Measurements from ENCODE around the gene MRPS16. TPM values are rescaled to one million over a fixed set of nuclear protein-coding genes. Genes with fewer than 3 reads are reported as not detected.

The MRPS16 gene
- total RNA-seq, 2 donors from 2014 or later, result 51.8 to 59.0 TPM

GRCh38 chr10:73246322-73246645 is 6.2 kb downstream of the MRPS16 start:
- no peak for DNase-seq (ENCODE audit: low spot score)
- intact Hi-C loops (cut with DNase I), result no loop called here

- intact Hi-C loops (cut with DNase I), result no loop called here
Observed at GRCh38 chr10:73244866-73245477, 7.5 kb downstream of the MRPS16 start.

GRCh38 chr10:73239908-73240307 is 12.5 kb downstream of the MRPS16 start:
- intact Hi-C loops (cut with DNase I), result no loop called here
- no peak for DNase-seq (ENCODE audit: low spot score)

More at GRCh38 chr10:73244866-73245477, 7.5 kb downstream of the MRPS16 start:
- no peak for DNase-seq (ENCODE audit: low spot score)

GRCh38 chr10:73238990-73239566 is 13.4 kb downstream of the MRPS16 start:
- DNase-seq (ENCODE audit: low spot score), result no peak
- intact Hi-C loops (cut with DNase I), result no loop called here

GRCh38 chr10:73234695-73235094 is 17.7 kb downstream of the MRPS16 start:
- no peak for DNase-seq (ENCODE audit: low spot score)
- intact Hi-C loops (cut with DNase I), result no loop called here

GRCh38 chr10:73233883-73234282 is 18.6 kb downstream of the MRPS16 start:
- DNase-seq (ENCODE audit: low spot score), result no peak
- intact Hi-C loops (cut with DNase I), result no loop called here

- no peak for DNase-seq (ENCODE audit: low spot score)
- intact Hi-C loops (cut with DNase I), result no loop called here
Observed at GRCh38 chr10:73232887-73233286, 19.6 kb downstream of the MRPS16 start.

GRCh38 chr10:73229567-73229966 is 22.9 kb downstream of the MRPS16 start:
- intact Hi-C loops (cut with DNase I), result no loop called here
- DNase-seq (ENCODE audit: low spot score), result no peak

- intact Hi-C loops (cut with DNase I), result no loop called here
- DNase-seq (ENCODE audit: low spot score), result no peak
Observed at GRCh38 chr10:73228247-73228646, 24.2 kb downstream of the MRPS16 start.

GRCh38 chr10:73226663-73227062 is 25.8 kb downstream of the MRPS16 start:
- intact Hi-C loops (cut with DNase I), result no loop called here
- DNase-seq (ENCODE audit: low spot score), result no peak

- intact Hi-C loops (cut with DNase I), result no loop called here
- no peak for DNase-seq (ENCODE audit: low spot score)
Observed at GRCh38 chr10:73225518-73225917, 26.9 kb downstream of the MRPS16 start.

GRCh38 chr10:73220989-73221388 is 31.5 kb downstream of the MRPS16 start:
- intact Hi-C loops (cut with DNase I), result no loop called here
- no peak for DNase-seq (ENCODE audit: low spot score)

- DNase-seq (ENCODE audit: low spot score), result no peak
- intact Hi-C loops (cut with DNase I), result no loop called here
Observed at GRCh38 chr10:73219384-73219783, 33.1 kb downstream of the MRPS16 start.

GRCh38 chr10:73218431-73219191 is 33.8 kb downstream of the MRPS16 start:
- intact Hi-C loops (cut with DNase I), result no loop called here
- DNase-seq (ENCODE audit: low spot score), result no peak

- intact Hi-C loops (cut with DNase I), result no loop called here
- no peak for DNase-seq (ENCODE audit: low spot score)
Observed at GRCh38 chr10:73217628-73218027, 34.8 kb downstream of the MRPS16 start.

- no peak for DNase-seq (ENCODE audit: low spot score)
- intact Hi-C loops (cut with DNase I), result no loop called here
Observed at GRCh38 chr10:73215749-73216148, 36.7 kb downstream of the MRPS16 start.

- DNase-seq (ENCODE audit: low spot score), result no peak
- intact Hi-C loops (cut with DNase I), result no loop called here
Observed at GRCh38 chr10:73211106-73211811, 41.2 kb downstream of the MRPS16 start.

GRCh38 chr10:73210395-73211105 is 41.9 kb downstream of the MRPS16 start:
- DNase-seq (ENCODE audit: low spot score), result no peak

GRCh38 chr10:73209705-73210104 is 42.7 kb downstream of the MRPS16 start:
- DNase-seq (ENCODE audit: low spot score), result no peak
- intact Hi-C loops (cut with DNase I), result no loop called here

More at GRCh38 chr10:73210395-73211105, 41.9 kb downstream of the MRPS16 start:
- intact Hi-C loops (cut with DNase I), result no loop called here

GRCh38 chr10:73207883-73208282 is 44.6 kb downstream of the MRPS16 start:
- intact Hi-C loops (cut with DNase I), result no loop called here
- no peak for DNase-seq (ENCODE audit: low spot score)

All from posterior vena cava (tissue), 2 donors.